Skin epidermis (tissue), 12 donors: ENCODE results near the gene KCNK5.

ENCODE experiments used
- H3K27ac ChIP-seq, 21 experiments: fragments of 200-600 bp; sonication (generic) in 11 of 21; one replicate each; pipeline ENCODE4 v1.5.0; 2020; ENCODE audit warnings: mild to moderate bottlenecking in 3 of 21, inconsistent platforms in 2 of 21, moderate library complexity in 2 of 21
- H3K4me3 ChIP-seq, 7 experiments: fragments of 200-600 bp; sonication (generic) in 2 of 7; one replicate each; pipeline ENCODE4 v1.5.0; 2020; ENCODE audit warnings: inconsistent platforms in 2 of 7, mild to moderate bottlenecking in 2 of 7, moderate library complexity in 1 of 7

The KCNK5 gene

DNA sequence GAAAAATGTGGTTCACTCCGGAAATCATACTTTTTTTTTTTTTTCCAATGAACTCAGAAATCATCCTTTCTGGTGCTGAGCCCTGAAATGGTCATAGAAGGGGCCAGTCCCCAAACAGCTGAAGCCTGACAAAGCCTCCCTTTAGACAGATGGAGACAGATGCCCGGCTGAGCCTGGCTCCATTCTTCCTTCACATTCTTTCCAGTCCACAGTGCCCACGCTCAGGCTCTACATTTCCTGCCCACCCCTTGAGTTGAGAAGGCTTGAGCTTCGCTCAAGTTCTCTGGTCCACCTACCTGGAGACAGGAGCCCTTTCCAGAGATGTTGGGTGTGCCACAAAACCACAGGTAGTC lies 41.2 kb downstream of the KCNK5 start:
- Histone ChIP-seq H3K27ac (no peak overlapping the region), H3K4me3 (no peak overlapping the region)

- Histone ChIP-seq H3K4me3 (no peak overlapping the region), H3K27ac (peak overlapping the region in 11 of 21 experiments; percentile 12 to 69 (median 50))
These were observed 44.2 kb downstream of the KCNK5 start for GRCh38 chr6:39184906-39185580.

- no peak overlapping the region for H3K27ac ChIP-seq
- no peak overlapping the region for H3K4me3 ChIP-seq
These were observed 46.7 kb downstream of the KCNK5 start for GRCh38 chr6:39182604-39183003.

- peak overlapping the region in 1 of 21 experiments; percentile 17 for H3K27ac ChIP-seq
- H3K4me3 ChIP-seq = no peak overlapping the region
These were observed 47.4 kb downstream of the KCNK5 start for GRCh38 chr6:39181826-39182225.

DNA sequence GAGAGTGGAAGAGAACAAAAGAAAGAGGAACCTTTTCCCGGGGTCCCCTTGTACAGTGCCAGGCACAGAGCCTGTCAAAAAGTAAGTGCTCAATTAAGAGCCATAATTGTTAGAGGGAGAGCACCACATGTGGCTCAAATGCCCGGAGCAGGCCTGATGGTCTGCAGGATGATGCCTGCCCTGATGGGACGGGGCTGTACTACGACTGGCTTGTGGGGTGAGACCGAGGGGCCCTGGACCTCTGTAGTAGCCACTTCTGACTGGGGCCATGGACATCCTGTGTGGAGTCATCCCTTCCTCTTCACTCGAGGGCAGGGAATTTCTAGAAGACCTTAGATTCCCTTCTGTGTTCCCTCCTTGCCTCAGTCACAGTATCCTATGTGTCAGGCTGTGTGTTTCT lies 47.9 kb downstream of the KCNK5 start:
- H3K27ac ChIP-seq = peak overlapping the region in 1 of 21 experiments; percentile 17
- no peak overlapping the region for H3K4me3 ChIP-seq

GRCh38 chr6:39178804-39179203 lies 50.5 kb downstream of the KCNK5 start:
- Histone ChIP-seq H3K27ac (peak overlapping the region in 3 of 21 experiments; percentile 17 to 67 (median 54)), H3K4me3 (no peak overlapping the region)

DNA sequence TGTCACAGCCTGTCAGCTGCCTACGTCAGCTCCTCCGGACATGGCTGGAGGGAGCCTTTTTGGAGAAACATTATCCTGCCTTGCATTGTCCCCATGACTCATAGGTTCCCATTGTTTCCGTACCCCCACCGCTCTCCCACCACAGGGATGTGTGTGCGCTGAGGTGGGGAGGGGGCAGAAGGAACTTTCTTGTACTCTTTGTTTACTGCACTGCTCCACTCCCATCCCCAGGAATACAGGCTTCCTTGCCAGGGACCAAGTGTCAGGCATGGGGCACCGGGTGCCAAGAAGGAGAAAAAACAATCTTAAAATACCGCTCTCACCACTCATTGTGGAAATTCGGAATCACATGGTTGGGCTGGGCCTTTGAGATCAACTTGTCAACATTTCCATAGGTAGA lies 51.0 kb downstream of the KCNK5 start:
- Histone ChIP-seq H3K27ac (peak overlapping the region in 1 of 21 experiments; percentile 17), H3K4me3 (no peak overlapping the region)

- H3K27ac ChIP-seq = no peak overlapping the region
- no peak overlapping the region for H3K4me3 ChIP-seq
These were observed 52.1 kb downstream of the KCNK5 start for GRCh38 chr6:39177130-39177529.

DNA sequence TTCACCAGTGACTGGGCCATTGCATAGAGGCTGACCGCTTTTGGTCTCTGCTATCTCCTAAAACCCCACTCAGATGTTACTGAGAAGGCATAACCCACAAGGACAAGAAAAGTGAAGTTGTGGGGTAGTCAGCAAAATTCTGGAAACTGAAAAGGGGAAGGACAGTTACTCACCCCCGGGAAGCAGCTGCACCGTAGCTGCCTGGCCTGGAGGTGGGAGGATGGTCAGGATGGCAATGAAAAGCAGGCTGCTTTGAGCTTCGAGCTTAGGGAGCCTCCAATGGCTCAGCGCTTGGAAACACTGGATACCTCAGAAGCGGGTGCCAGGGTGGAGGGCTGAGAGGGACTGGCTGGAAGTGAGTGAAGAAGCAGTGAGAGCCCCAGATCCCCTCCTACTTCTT lies 56.0 kb downstream of the KCNK5 start:
- Histone ChIP-seq H3K4me3 (no peak overlapping the region), H3K27ac (no peak overlapping the region)

GRCh38 chr6:39172377-39172757 lies 56.9 kb downstream of the KCNK5 start:
- Histone ChIP-seq H3K27ac (no peak overlapping the region), H3K4me3 (no peak overlapping the region)

- Histone ChIP-seq H3K4me3 (no peak overlapping the region), H3K27ac (no peak overlapping the region)
These were observed 57.5 kb downstream of the KCNK5 start for GRCh38 chr6:39171489-39172376.

- H3K27ac ChIP-seq = peak overlapping the region in 3 of 21 experiments; percentile 9 to 56 (median 37)
- H3K4me3 ChIP-seq = no peak overlapping the region
These were observed 58.4 kb downstream of the KCNK5 start for GRCh38 chr6:39170860-39171259.

- H3K4me3 ChIP-seq = no peak overlapping the region
- H3K27ac ChIP-seq = peak overlapping the region in 5 of 21 experiments; percentile 9 to 56 (median 37)
These were observed 58.9 kb downstream of the KCNK5 start for GRCh38 chr6:39170389-39170788.

- no peak overlapping the region for H3K4me3 ChIP-seq
- H3K27ac ChIP-seq = peak overlapping the region in 5 of 21 experiments; percentile 23 to 59 (median 51)
These were observed 59.6 kb downstream of the KCNK5 start for GRCh38 chr6:39169448-39170344.

GRCh38 chr6:39167866-39168625 lies 61.2 kb downstream of the KCNK5 start:
- no peak overlapping the region for H3K4me3 ChIP-seq
- H3K27ac ChIP-seq = no peak overlapping the region

GRCh38 chr6:39167321-39167720 lies 62.0 kb downstream of the KCNK5 start:
- no peak overlapping the region for H3K27ac ChIP-seq

DNA sequence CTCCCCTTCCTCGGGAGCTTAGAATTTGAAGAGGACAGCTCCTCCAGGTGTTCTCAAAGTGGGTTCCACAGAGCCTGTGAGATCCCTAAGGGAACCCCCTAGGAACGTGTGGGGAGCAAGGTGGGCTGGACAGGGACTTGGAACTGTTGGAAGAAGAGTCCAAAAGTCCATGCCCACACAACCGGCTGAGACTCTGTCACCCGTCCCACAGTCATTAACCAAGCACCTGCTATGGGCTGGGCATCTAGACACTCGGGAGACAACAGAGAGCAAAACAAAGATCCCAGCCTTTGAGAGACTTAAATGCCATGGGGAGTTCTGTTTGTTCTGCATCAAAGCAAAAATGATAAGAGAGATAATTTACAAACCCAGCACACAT lies 62.4 kb downstream of the KCNK5 start:
- Histone ChIP-seq H3K27ac (no peak overlapping the region), H3K4me3 (no peak overlapping the region)

More at GRCh38 chr6:39167321-39167720, 62.0 kb downstream of the KCNK5 start:
- H3K4me3 ChIP-seq = no peak overlapping the region

DNA sequence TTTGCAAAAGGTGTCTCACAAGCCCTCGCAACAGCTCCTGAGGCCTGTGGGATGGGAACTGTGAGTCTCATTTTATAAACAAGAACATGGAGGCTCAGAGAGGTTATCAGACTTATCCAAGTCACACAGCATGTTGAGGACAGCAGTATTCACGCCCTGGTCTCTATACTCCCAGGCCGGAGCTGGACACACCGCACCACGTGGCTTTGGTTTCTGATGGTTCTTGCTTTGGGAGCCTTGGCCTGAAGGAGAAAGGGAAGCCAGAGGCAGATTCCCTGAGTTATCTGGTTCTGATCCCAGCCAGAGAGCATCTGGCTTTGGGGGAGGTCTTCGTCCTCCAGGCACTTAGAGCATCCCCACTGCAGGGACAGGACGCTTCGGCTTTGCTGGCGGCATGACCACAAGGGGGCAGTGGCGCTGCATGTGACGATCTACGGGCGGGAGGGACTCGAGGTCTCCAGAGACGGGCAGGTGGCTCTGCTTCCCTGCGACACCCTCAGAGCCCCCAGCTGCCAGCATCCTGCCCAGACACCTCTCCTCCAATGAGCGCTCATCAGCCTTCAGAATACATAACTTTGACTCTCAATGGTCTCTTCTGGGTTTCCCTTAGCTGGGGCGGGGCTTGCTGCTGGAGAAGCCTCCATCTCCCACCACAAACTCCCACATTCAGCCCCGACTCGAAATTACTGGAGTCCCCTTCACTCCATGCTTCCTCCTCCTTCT lies 62.9 kb downstream of the KCNK5 start:
- Histone ChIP-seq H3K27ac (no peak overlapping the region), H3K4me3 (no peak overlapping the region)

DNA sequence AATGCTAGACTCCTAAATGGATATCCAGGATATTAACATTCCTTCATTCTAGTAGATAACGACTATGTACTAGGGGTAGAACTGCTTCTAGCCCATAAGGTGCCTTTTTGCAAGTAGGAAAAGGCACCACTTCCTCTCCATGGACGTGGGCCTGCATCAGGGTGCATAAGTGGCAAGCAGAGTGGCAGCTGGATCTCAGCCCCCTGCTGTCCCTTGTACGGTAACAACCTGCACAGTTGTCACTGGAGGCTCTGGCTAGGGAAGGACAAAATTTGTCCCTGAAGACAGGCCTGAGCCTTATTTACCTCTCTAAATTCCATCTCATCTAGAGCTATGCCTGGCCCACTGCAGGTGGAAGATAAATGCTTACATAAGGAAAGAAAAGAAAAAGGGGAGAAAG lies 71.8 kb downstream of the KCNK5 start:
- Histone ChIP-seq H3K4me3 (no peak overlapping the region), H3K27ac (no peak overlapping the region)
